ENCODE data around the gene SLC8A2.

SLC8A2 gene

GRCh38 chr19:47407417-47407774 is 64.3 kb downstream of the SLC8A2 start:
- TF ChIP-seq CTCF (IDR thresholded peaks at IDR 0.05) = no peak
- Histone ChIP-seq H3K27me3 (peaks cover 94% of the 10 kb centered on the region), H3K9me3 (no peaks in the 10 kb centered on the region), H3K27ac (no peak overlapping the region), H3K4me3 (ENCODE audit: low read depth in 1 of 2, low read length in 1 of 2) (no peak overlapping the region), H3K36me3 (no peaks in the 10 kb centered on the region), H3K4me1 (ENCODE audit: control insufficient read depth in 1 of 2, insufficient read depth in 1 of 2, low read depth in 1 of 2, low read length in 1 of 2) (no peaks in the 10 kb centered on the region)

GRCh38 chr19:47406711-47407416 is 64.8 kb downstream of the SLC8A2 start:
- H3K27me3 ChIP-seq = peaks cover 93% of the 10 kb centered on the region
- no peak overlapping the region for H3K27ac ChIP-seq
- H3K9me3 ChIP-seq = no peaks in the 10 kb centered on the region
- H3K36me3 ChIP-seq = no peaks in the 10 kb centered on the region
- no peaks in the 10 kb centered on the region for H3K4me1 ChIP-seq (ENCODE audit: control insufficient read depth in 1 of 2, insufficient read depth in 1 of 2, low read depth in 1 of 2, low read length in 1 of 2)
- H3K4me3 ChIP-seq (ENCODE audit: low read depth in 1 of 2, low read length in 1 of 2) = no peak overlapping the region
- TF ChIP-seq CTCF (IDR thresholded peaks at IDR 0.05) = no peak

GRCh38 chr19:47405854-47406417 is 65.8 kb downstream of the SLC8A2 start:
- Histone ChIP-seq H3K27ac (no peak overlapping the region), H3K36me3 (no peaks in the 10 kb centered on the region), H3K27me3 (peaks cover 95% of the 10 kb centered on the region), H3K4me1 (ENCODE audit: control insufficient read depth in 1 of 2, insufficient read depth in 1 of 2, low read depth in 1 of 2, low read length in 1 of 2) (no peaks in the 10 kb centered on the region), H3K9me3 (no peaks in the 10 kb centered on the region), H3K4me3 (ENCODE audit: low read depth in 1 of 2, low read length in 1 of 2) (no peak overlapping the region)
- TF ChIP-seq CTCF (IDR thresholded peaks at IDR 0.05) = no peak

- Histone ChIP-seq H3K36me3 (no peaks in the 10 kb centered on the region), H3K4me3 (ENCODE audit: low read depth in 1 of 2, low read length in 1 of 2) (no peak overlapping the region), H3K27me3 (peaks cover 97% of the 10 kb centered on the region), H3K27ac (no peak overlapping the region), H3K4me1 (ENCODE audit: control insufficient read depth in 1 of 2, insufficient read depth in 1 of 2, low read depth in 1 of 2, low read length in 1 of 2) (no peaks in the 10 kb centered on the region), H3K9me3 (no peaks in the 10 kb centered on the region)
- TF ChIP-seq CTCF (IDR thresholded peaks at IDR 0.05) = no peak
Observed at GRCh38 chr19:47405197-47405550, 66.5 kb downstream of the SLC8A2 start.

GRCh38 chr19:47404334-47405196 is 67.1 kb downstream of the SLC8A2 start:
- H3K4me3 ChIP-seq (ENCODE audit: low read depth in 1 of 2, low read length in 1 of 2) = no peak overlapping the region
- H3K27me3 ChIP-seq = peaks cover 97% of the 10 kb centered on the region
- H3K9me3 ChIP-seq = no peaks in the 10 kb centered on the region
- TF ChIP-seq CTCF (IDR thresholded peaks at IDR 0.05) = no peak
- H3K27ac ChIP-seq = no peak overlapping the region
- H3K4me1 ChIP-seq (ENCODE audit: control insufficient read depth in 1 of 2, insufficient read depth in 1 of 2, low read depth in 1 of 2, low read length in 1 of 2) = no peaks in the 10 kb centered on the region
- H3K36me3 ChIP-seq = no peaks in the 10 kb centered on the region
